ENCODE results near the gene STARD7.
"Not testable (repeated sequence)": the region's sequence is repeated elsewhere in the genome, so short reads cannot be mapped to it uniquely, and the experiment has no call there.

DNA sequence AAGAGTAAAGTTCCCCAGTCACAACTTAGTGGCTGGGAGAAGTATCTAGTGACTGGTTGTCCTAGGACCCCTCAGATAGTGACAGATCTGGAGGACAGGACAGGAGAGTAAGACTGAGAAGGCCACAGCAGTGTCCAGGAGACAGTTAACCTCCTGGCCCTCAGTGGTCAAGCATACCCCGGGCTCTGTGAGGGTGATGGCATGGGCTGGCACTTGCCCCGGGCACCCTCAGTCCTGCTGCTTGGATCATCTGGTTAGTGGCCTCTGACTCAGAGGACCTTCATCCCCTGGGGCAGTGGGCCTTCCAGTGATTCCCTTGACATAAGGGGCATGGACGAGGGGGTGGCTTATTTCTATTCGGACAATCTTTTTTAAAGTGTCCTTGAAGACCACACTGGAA is 11.3 kb upstream of the STARD7 start:
- TF ChIP-seq, protein P1, sequence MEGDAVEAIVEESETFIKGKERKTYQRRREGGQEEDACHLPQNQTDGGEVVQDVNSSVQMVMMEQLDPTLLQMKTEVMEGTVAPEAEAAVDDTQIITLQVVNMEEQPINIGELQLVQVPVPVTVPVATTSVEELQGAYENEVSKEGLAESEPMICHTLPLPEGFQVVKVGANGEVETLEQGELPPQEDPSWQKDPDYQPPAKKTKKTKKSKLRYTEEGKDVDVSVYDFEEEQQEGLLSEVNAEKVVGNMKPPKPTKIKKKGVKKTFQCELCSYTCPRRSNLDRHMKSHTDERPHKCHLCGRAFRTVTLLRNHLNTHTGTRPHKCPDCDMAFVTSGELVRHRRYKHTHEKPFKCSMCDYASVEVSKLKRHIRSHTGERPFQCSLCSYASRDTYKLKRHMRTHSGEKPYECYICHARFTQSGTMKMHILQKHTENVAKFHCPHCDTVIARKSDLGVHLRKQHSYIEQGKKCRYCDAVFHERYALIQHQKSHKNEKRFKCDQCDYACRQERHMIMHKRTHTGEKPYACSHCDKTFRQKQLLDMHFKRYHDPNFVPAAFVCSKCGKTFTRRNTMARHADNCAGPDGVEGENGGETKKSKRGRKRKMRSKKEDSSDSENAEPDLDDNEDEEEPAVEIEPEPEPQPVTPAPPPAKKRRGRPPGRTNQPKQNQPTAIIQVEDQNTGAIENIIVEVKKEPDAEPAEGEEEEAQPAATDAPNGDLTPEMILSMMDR (IDR thresholded peaks at IDR 0.05; ENCODE audit: low read depth, low read length) = not testable (repeated sequence)
- TF ChIP-seq EZH2phosphoT487 (IDR thresholded peaks at IDR 0.05; ENCODE audit: low read depth) = not testable (repeated sequence)

Data from OCI-LY3 (cell line).